Progenitor cell of endocrine pancreas (in vitro differentiated cells): ENCODE measurements around the gene ITGB5. TPM values are rescaled to one million over a fixed set of nuclear protein-coding genes. Genes with fewer than 3 reads are reported as not detected.

Experiments
- DNase-seq: peaks from one replicate; pipeline ENCODE4 v3.0.0; 2021; ENCODE audit warnings: low spot score; ENCODE audit not compliant: unreplicated experiment
- H3K27ac Mint-ChIP-seq: 2 replicates; pipeline ENCODE4 v1.8.0; 2021; ENCODE audit warnings: mild to moderate bottlenecking, moderate library complexity, mixed read lengths
- H3K27me3 Mint-ChIP-seq: 2 replicates; pipeline ENCODE4 v1.8.0; 2021; ENCODE audit warnings: mixed read lengths
- H3K36me3 Mint-ChIP-seq: 2 replicates; pipeline ENCODE4 v1.8.0; 2022; ENCODE audit warnings: mixed read lengths; ENCODE audit not compliant: insufficient read depth
- H3K4me1 Mint-ChIP-seq: 2 replicates; pipeline ENCODE4 v1.8.0; 2021; ENCODE audit warnings: low read depth, mixed read lengths
- H3K4me3 Mint-ChIP-seq: 2 replicates; pipeline ENCODE4 v1.8.0; 2021; ENCODE audit warnings: low read depth, mild to moderate bottlenecking, moderate library complexity, mixed read lengths
- H3K9me3 Mint-ChIP-seq: 2 replicates; pipeline ENCODE4 v1.8.0; 2021; ENCODE audit warnings: low read depth, mixed read lengths
- total RNA-seq: library from RNA; stranded (reverse); gene quantifications from 2 replicates; pipeline ENCODE4 v1.2.1, GENCODE V29; 2021
- TF ChIP-seq, protein P1 (sequence below): fragments of 200-600 bp; sonication (generic); IDR thresholded peaks from one replicate; pipeline ENCODE4 v1.5.0; 2021; ENCODE audit warnings: antibody characterized with exemption, mild to moderate bottlenecking; ENCODE audit not compliant: unreplicated experiment

ITGB5 gene
- total RNA-seq, 1 donor from 2014 or later = 58.8 TPM

DNA sequence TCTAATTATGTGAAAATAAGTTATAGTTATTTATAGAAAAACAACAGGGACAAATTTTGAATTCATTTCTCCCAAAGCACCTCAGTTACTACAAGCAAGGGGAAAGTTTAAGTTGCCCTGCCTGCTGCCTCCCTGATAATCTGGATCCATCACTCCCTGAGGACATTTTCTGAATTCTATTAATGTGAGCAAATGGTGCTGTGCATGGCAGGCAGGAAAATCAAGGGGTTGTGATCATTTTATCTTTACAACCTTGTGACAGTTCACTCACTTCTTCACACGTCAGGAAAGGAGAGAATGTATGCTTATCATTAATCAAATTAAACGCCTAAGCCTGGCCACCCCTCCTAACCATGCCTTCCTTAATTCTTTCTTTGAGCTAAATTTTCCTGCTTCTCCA lies 39.3 kb downstream of the ITGB5 start:
- no peak for DNase-seq
- Mint-ChIP-seq H3K4me3 (no peak overlapping the region), H3K27me3 (no peaks in the 10 kb centered on the region), H3K27ac (peak overlapping the region; percentile 4), H3K36me3 (peaks cover 16% of the 10 kb centered on the region), H3K9me3 (no peaks in the 10 kb centered on the region), H3K4me1 (no peaks in the 10 kb centered on the region)
- TF ChIP-seq, protein P1, sequence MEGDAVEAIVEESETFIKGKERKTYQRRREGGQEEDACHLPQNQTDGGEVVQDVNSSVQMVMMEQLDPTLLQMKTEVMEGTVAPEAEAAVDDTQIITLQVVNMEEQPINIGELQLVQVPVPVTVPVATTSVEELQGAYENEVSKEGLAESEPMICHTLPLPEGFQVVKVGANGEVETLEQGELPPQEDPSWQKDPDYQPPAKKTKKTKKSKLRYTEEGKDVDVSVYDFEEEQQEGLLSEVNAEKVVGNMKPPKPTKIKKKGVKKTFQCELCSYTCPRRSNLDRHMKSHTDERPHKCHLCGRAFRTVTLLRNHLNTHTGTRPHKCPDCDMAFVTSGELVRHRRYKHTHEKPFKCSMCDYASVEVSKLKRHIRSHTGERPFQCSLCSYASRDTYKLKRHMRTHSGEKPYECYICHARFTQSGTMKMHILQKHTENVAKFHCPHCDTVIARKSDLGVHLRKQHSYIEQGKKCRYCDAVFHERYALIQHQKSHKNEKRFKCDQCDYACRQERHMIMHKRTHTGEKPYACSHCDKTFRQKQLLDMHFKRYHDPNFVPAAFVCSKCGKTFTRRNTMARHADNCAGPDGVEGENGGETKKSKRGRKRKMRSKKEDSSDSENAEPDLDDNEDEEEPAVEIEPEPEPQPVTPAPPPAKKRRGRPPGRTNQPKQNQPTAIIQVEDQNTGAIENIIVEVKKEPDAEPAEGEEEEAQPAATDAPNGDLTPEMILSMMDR = no peak

DNA sequence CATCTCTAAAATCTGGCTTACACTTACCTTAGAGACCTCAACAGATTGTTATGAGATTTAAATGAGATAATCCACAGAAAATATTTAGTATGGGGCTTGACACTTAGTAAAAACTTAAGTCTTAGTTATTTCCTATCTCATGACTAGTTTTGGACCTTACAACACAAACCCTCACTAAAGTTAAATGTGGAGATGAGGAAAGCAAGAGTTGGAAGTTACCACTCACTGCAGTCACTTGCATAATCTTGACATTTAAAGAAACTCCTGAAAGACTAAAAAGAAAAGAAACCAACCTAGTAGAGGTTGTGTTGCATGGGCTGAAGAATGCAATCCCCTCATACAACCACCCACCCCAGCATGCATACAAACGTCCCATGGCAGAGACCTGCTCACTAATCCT lies 40.1 kb downstream of the ITGB5 start:
- no peaks in the 10 kb centered on the region for H3K4me1 Mint-ChIP-seq
- DNase-seq = no peak
- no peak overlapping the region for H3K4me3 Mint-ChIP-seq
- no peaks in the 10 kb centered on the region for H3K9me3 Mint-ChIP-seq
- H3K36me3 Mint-ChIP-seq = peaks cover 17% of the 10 kb centered on the region
- no peaks in the 10 kb centered on the region for H3K27me3 Mint-ChIP-seq
- TF ChIP-seq, protein P1 = no peak
- no peak overlapping the region for H3K27ac Mint-ChIP-seq

DNA sequence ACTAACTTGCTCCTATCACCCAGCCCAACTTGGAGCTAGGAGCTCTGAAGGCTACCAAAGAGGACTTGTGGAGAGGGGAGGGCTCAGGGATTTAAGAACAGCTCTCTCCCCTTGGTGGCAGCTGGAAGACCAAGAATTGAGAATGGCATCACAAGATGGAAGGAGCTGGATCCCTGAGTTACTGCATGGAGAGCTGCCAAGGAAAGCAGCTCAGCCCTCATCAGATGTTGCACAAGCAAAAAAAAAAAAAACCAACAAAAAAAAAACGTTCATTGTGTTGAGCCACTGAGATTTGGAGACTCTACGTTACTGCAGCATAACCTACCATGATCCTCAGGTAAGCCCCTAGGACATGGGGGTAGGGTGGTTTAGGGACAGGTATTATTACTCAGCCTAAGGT lies 41.0 kb downstream of the ITGB5 start:
- Mint-ChIP-seq H3K4me1 (no peaks in the 10 kb centered on the region), H3K4me3 (no peak overlapping the region), H3K9me3 (no peaks in the 10 kb centered on the region), H3K36me3 (peaks cover 19% of the 10 kb centered on the region), H3K27ac (no peak overlapping the region), H3K27me3 (no peaks in the 10 kb centered on the region)
- TF ChIP-seq, protein P1 = no peak
- DNase-seq = no peak

DNA sequence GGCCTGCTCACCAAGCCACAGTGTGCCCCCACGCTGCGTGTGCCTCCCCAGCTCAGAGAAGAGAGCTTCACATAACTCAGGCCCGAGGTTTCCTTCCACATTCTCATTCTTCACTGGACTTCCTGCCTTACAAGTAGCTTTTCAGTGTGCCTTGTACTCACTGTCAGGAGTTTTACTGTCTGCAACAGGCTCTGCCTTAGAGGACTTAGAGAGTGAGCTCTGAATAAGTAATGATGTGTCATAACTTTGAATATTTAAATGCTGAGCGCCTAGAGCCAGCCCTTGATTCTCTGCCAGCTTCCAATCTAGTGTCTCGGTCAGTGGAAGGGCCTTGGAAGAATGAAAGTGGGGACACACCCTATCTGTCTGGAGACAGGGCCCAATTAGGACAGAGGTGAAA lies 41.8 kb downstream of the ITGB5 start:
- DNase-seq = no peak
- no peaks in the 10 kb centered on the region for H3K9me3 Mint-ChIP-seq
- TF ChIP-seq, protein P1 = no peak
- no peaks in the 10 kb centered on the region for H3K27me3 Mint-ChIP-seq
- no peak overlapping the region for H3K4me3 Mint-ChIP-seq
- H3K36me3 Mint-ChIP-seq = peaks cover 22% of the 10 kb centered on the region
- no peak overlapping the region for H3K27ac Mint-ChIP-seq
- H3K4me1 Mint-ChIP-seq = no peaks in the 10 kb centered on the region

DNA sequence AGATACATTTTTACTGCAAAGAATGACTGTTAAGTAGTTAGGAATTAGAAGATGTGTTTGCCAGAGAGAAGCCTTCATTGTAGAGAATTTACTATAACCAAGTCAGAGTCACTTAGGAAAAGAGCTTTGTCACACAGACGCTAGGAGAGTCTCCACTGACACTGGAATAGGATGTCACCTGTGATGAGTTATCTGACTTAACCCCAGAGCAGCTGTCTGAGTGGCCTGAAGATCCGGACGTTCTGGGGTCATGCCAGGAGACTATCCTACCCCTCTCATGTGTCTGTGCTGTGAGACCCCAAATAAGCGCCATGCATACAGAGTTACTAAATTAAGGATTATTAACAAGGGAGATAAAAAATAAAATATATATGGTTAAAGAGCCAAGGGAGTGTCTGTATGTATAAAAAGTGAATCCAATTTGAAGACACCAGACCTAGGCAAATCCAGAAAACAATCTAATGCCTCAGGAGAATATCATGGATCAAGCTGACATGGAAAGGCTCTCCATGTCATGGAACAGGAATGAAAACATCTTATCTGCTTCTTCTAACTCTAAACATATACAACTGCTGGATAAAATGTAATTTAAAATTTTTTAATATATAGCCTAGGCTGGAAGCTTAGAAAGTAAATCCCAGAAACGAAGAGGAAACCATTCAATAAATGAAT lies 43.5 kb downstream of the ITGB5 start:
- peaks cover 4% of the 10 kb centered on the region for H3K4me1 Mint-ChIP-seq
- TF ChIP-seq, protein P1 = no peak
- H3K27ac Mint-ChIP-seq = no peak overlapping the region
- no peaks in the 10 kb centered on the region for H3K9me3 Mint-ChIP-seq
- H3K36me3 Mint-ChIP-seq = peaks cover 24% of the 10 kb centered on the region
- H3K4me3 Mint-ChIP-seq = no peak overlapping the region
- H3K27me3 Mint-ChIP-seq = no peaks in the 10 kb centered on the region
- DNase-seq = no peak
